Left forelimb (tissue), 1 donor: ENCODE data around the gene NRARP.
A peak's percentile ranks its signal among the peaks of the same experiment; 100 is the strongest.

Experiments used
- DNase-seq: peaks from one replicate; pipeline ENCODE4 v3.0.0-alpha.2; 2018; ENCODE audit warnings: low spot score

Gene NRARP

DNA sequence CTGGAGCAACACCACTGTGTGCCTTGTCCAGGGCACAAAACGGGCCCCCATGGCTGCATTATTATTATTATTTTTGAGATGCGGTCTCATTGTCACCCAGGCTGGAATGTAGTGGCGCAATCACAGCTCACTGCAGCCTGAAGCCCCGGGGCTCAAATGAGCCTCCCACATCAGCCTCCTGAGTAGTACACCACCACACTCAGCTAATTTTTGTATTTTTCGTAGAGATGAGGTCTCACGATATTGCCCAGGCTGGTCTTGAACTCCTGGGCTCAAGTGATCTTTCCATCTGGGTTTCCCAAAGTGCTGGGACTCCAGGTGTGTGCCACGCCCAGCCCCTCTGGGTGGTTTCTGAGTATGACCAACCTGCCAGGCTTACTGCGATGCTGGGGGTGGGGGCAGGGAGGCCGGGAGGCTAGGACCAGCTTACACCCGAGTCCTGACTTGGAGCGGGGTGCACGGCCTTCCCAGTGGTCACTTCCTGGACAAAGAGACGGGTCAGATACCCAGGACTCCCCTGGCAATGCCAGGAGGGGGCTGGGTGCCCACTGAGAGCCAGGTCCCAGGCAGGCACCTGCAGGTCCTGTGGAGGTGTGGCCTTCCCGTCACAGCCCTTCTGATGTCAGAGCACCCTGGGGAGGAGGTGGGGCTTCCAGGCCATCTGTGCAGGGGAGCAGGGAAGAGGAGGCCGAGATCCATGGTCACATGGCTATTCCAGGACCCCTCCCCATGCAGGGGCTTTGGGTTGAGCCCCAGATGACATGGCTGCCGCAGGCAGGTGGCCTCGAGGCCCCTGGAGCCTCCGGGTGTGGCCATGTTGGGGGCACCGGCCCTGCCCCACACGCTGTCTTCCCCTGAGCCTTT lies 8.3 kb upstream of the NRARP start:
- no peak for DNase-seq

DNA sequence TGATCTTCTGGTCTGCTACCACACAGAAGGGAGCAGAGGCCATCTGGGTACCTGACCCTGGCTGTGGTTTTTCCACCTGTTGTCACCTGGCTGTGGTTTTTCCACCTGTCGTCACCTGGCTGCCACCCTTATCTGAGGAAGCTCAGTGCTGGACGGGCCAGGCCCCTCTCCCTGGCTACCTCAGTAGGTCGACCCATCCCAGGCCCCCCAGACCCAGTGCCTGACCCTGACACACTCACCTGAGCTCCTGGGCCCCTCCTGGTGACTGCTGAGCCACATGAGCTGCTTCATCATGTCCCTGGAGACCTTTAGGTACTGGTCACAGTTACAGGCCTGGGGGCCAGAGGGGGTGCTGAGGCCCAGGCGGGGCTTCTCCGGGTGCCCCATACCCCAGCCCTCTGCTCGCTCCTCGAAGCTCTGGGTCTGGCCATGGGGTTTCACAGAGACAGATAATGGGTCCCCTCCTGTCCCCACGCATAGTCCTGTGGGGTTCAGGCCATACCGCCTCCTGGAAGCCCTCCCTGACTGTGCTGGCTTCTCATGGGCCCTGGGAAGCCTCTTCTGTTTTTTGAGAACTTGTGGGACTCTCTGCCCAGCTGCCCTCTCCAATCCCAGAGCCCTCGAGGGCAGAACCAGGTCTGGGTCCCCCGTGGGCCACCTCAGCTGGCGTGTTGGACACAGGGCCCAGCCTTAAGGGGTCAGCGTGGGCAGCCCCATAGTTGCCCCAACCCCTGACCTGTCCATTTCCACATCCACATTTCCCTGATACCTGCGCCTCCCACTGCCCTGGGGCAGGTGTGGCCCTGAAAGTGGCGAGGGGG lies 7.5 kb upstream of the NRARP start:
- DNase-seq: peak; percentile 64

DNA sequence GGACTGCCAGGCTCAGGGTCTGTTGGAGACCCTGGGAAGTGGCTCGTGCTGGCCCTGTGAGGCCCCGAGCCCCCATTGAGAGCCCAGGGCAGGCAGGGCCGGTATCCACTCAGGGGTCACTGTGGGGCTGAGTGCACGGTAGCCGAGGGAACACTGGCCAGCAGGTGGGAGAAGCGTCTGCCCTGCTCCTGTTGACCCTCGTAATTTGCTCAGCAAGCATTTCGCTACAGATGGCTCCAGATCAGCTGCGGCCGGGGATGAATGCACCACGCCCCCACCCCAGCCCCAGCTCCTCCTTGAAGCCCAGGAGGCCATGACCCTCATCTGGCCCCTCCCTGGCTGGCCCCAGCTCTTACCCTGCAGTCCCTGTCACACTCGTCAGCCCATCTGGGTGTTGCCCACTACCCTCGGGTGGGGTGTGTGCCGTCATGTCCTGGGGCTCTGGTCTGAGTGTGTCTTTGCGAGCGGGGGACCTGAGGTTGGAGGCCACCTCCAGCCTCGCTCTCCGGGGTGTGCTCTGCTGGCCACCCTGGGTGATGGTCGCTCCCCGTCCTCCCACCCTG lies 6.1 kb upstream of the NRARP start:
- DNase-seq: no peak

DNA sequence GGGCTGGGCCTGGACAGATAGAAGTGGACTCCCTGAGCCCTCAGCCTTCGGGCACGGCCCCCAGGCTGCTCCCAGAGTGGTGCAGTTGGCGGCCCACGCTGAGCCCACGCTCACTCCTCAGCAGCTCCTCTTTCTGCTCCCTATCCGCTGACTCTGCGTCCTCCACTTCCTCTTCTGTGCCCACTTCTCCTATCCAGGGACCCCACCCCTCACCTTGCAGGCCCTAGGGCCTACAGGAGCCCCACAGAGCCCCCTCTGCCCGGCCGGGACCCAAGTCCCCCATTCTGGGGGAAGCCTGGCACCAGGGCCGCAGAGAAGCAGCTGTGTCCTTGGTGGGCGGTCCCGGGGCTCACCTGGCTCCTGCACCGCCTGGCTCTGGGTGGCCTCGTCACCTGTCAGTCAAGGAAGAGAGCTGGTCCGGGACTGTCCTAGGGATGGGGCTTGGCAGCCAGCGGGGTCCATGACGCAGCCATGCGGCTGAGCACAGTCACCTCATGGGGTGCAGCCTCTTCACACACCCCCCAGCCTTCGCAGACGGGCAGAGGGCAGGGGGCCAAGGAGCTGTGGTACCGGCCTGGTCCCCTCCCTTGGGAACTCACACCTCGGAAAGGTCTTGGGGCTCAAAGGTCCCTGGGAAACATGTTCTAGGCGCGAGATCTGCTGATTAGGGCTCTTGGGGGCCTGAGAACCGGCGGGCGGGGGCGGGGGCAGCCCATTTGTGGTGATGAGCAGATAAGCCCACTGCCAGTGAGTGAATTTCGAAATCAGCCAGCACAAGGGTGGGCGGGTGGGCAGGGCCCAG lies 5.4 kb upstream of the NRARP start:
- peak; percentile 58 for DNase-seq

- DNase-seq: peak; percentile 61
Measured at GRCh38 chr9:137306850-137307254, 4.8 kb upstream of the NRARP start.

DNA sequence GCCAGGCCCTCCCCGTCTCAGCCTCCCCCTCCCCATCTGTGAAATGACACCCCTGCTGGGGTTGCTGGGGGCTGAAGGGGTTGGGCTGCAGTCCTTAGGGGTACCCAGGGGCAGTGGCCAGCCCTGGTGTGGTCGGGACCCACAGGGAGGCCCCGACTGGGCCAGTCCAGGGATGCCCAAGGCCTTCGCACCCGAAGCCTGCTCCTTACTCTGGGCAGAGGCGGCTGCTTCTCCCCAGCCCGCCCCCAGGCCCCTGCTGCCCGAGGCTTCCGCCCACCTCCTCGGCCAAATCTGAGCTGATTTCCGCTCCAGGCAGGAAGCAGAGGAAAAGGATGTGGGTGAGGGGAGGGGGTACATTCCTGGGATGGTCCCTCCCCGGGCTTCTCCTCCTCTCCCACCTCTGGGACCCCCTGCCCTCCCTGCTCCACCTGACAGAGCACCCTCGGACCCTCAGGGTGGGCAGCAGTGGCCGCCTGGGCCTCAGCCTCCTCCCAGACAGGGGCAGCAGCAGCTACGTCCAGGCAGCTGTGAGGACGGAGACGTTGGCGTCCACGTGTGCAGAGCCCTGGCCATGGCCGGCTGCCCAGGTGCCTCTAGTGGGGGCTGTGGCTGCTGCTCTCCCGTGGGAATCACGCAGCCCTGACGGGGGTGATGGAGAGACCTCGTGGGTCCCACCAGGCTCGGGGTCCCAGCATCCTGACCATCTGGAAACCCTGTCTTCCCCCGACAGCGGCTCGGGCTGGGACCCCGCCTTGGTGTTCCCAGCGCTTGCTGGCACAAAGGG lies 4.2 kb upstream of the NRARP start:
- peak; percentile 70 for DNase-seq

DNA sequence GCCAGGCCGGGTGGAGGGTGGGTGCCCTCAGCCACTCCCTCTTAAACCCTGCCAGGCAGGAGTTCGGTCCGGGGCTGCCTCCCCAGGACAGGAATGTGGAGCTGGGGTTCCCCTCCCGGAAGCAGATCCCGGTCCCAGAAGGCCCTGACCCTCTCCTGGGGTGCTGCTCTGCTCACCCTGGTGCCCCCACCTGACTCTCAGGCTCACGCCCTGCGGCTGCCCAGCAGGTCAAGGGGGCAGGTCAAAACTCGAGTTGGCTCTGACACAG lies 3.7 kb upstream of the NRARP start:
- DNase-seq: no peak

DNA sequence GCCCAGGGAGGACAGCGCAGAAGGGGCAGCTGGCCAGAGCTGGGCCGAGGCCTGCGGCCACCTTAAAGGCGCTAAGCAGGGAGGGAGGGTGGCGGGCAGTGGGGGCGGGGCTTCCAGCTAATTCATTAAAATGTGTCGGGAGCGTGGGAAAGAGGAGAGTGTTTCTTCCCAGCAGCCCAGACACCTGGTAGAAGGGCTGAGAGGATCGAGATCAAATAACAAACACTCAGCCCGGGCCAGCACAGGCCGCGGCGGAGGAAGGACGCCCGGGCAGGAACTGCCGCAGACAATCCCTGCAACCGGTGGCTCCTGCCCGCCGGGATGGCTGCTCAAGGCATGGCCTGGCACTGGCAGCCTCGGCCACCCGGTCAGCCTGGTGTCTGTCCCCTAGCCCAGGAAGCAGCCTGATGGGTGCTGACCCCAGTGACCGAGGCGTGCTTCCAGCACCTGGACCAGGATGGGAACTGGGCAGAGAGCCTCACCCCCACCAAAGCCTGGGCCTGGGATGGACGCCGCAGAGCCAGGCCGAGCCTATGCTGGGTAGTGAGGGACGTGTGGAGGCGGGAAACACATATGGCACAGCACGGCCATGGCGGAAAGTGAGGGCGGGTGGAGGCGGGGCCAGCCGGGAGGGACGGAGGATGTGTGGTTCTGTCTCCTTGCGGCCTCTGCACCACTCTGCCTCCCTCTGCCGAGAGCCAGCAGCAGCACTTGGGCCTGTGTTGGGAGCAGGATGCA lies 3.2 kb upstream of the NRARP start:
- DNase-seq: peak; percentile 76

GRCh38 chr9:137304383-137305059 lies 2.5 kb upstream of the NRARP start:
- DNase-seq: peak; percentile 74

DNA sequence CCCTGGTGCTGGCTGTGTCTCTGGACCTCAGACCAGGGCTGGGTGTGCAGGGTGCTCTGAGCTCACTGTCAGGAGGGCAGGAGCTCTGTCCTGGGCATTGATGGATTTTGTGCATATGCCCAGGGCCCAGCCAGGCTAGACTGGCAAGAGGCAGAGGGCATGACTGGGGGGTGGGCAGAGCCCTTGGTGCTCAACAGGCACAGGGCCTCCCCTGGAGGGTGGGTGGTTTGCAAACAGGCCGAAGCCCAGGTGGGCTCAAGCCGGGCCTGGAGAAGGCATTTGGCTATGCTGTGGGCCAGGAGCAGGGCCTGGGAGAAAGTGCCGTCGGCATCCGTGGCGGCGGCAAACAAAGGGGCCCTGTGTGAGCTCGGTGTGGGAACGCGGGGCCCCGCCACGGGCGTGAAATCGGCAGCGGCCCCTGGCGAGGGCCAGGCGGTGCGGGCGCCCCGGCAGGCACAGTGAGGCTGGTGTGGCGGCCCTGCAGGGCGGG lies 1.9 kb upstream of the NRARP start:
- peak; percentile 64 for DNase-seq

GRCh38 chr9:137303151-137303892 lies 1.3 kb upstream of the NRARP start:
- peak; percentile 62 for DNase-seq

- peak; percentile 64 for DNase-seq
Measured at GRCh38 chr9:137302449-137303150, 529 bp upstream of the NRARP start.

- peak; percentile 74 for DNase-seq
Measured at GRCh38 chr9:137301081-137301947, 757 bp downstream of the NRARP start.

- peak; percentile 63 for DNase-seq
Measured at GRCh38 chr9:137300567-137301080, 1.4 kb downstream of the NRARP start.

DNA sequence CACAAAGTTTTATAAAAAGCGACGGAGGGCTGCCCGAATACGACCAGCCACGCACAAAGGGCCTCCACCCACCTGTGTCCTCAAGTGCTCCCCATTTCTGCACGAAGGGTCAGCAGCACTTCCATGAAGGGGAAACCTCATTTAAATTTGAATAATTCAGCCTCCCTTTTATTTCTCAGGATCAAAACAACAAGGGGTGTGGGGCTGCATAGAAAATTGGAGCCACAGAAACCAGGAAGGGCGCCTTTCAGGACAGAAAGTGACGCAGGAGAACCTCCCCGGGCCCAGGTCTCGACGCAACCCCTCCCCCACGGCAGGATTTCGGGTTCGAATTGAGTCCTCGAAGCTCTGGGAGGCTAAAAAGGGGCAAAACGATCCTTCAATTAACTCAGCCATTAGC lies 2.1 kb downstream of the NRARP start:
- DNase-seq: no peak

DNA sequence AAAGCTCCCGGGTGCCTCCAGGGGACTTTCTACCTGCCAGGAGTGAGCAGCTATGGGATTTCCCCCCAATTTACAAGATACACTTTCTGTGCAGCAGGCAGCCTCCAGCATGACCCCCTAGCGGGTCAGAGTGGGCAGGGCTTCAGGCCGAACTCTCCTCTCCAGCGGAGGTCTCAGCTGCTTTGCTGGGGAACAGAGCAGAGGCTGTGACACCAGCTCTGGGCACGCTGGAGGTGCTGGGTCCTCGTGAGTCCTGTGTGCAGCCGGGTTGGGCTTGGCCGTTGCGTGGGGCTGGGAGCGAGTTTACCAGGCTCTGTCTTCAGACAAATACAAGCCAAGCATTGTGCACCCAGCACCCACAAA lies 2.9 kb downstream of the NRARP start:
- DNase-seq: no peak

- no peak for DNase-seq
Measured at GRCh38 chr9:137298401-137299202, 3.5 kb downstream of the NRARP start.
